Femur (tissue), 1 donor: ENCODE measurements around the gene SIPA1.

Source experiments
- DNase-seq: peaks from one replicate; pipeline ENCODE4 v3.0.0-alpha.2; 2017

Gene SIPA1

DNA sequence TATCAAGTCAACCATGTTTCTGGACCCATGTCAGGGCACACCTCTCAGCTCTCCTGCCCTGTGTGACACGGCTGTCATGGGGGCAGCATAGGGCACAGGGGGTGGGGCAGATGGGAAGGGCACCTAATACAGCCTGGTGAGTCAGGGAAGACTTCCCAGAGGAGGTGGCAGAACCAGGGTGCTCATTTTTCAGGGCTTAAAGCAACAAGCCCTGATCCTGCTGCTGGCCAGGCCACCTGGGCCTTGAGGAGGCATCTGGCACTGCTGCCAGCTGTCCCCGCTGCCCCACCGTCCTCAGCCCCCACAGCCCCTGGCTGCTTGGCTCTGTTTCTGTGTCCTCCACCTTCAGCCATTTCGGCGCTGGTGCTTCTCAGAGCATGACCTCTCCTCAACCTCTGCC is 28.2 kb upstream of the SIPA1 start:
- DNase-seq = no peak

DNA sequence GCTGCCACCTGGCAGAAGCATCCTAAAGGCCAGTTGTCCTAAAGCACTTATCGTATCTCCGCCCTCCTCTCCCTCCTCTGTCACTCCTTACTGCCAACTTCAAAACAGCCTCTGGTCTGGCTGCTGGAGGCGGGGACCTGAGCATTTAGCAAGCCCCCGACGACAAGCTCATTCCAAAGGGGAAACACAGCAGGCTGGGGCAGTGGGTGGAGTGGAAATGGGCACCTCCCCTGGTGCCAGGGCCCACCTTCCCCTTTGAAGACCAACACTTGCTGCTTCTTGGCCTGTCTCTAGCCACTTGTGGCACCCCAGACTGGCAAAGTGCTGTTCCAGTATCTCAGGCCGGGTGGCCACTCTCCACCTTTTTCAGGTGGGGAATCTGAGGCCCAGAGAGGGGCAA is 27.5 kb upstream of the SIPA1 start:
- no peak for DNase-seq

DNA sequence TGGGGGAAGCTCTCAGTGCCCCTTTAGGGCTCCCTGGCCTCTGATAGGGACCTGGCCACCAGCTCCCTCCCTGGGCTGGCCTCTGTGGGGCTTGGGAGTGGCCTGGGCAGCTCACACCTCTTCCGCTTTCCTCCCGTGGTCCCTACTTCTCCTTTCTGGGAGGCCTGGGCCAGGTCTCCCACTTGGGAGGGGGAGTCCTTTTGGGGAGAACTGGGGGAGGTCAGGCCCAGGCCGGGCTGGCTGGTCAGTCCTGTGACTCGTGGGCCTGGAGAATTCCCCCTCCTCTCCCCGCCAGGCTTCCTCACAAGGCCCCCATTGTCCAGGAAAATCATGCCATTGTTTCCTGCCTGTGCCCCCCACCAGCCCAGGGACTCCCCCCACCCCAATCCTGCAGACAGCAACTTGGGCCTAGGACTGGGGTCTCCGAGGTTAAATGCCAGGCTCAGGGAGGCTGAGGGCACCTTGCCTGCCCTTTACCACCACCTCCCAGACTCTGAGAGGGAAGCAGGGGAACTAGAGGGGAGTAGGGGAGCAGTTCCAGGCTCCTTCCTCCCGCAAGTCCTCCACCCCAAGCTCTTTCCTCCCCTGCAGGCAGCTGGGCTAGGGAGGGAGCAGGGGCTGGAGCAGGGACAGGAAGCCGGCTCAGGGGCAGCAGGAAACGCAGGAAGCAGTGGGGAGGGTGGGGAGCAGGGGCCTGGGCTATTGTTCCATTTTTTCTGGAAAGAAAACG is 26.7 kb upstream of the SIPA1 start:
- no peak for DNase-seq

DNA sequence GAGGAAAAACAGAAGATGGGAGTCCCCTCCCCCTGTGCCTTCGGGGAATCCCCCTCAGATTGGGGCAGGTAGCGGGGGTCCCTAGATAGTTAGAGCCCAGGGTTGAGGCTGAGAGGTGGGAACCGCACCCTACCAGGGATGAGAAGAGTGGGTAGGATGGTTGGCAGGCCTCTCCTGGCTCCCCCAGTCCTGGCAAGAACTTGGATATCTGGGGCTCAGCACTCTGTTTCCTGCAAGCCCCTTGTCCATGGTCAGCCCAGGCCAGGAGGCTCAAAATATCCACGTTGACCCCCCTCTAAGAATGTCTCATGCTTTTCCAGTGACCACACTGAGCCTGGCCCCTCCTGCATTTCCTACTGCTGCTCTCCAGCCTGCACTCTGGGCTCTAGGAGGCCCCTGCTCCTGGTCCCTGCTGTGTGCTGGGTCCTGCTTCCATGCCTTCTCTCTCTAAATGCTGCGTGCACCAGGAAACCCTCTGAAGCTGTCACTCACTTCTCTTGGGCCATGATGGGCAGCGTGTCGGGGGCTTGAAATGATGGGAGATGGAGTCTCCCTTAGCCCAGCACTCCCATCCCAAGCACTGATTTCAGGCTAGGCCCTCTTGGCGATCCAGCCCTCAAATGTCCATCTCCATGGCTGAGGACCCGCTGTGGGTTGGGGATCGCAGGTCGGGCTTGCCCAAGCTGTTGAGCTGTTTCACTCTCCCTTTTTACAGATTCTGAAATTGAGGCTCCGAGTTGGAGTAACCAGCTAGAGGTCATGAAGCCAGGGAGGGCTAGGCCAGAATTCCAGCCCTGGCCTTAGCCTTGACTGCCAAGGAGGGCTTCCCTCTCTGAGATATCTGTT is 25.9 kb upstream of the SIPA1 start:
- DNase-seq = no peak

DNA sequence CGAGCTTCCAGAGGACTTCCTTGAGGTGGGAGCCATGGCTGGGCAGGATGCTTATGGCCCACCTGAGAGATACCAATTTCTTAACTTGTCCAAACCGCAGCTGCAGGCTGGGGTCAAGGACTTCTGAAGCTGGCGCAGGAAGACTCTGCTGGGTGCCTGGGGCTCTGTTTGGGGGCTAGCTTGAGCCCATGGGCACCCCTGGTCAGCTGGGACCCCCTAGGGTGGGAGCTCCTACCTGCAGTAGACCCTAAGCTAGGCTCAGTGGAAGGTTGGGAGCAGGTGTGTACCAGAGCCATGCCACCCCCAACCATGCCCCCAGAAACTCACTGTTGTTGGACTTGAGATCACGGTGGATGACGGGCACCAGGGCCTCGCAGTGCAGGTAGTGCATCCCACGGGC is 25.2 kb upstream of the SIPA1 start:
- DNase-seq = no peak

DNA sequence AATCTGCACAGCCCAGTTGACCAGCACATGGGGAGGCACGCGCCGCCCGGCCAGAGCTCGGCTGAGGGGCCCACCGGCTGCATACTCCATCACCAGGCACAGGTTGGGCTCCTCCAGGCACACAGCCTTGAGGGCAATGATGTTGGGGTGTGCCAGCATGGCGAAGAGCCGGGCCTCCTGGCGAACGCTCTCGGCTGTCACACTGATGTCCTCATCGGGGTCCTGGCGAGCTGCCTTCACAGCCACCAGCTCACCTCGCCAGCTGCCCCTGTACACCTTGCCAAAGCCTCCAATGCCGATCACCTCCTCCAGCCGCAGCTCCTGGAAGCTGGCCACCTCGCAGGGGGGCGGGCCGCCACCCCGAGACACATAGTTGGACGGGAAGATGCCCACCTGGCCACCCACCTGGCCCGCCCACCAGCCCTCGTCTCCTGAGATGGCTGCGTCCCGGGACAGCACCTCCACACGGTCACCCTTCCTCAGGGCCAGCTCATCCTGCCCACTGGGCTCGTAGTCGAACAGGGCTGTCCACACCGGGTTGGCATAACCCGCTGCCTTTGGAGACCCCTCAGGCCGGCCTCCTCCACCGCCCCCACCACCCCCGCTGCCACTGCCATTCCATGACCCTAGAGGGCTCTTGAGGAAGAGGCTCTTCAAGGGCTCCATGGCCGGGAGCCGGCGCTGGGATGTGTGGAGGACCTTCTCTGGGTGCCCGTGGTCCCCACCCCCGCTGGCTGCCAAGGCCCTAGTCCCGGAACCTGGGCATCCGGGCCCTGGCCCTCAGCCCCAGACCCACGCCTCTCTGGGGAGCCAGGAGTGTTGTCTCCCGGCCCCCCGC is 24.6 kb upstream of the SIPA1 start:
- no peak for DNase-seq

DNA sequence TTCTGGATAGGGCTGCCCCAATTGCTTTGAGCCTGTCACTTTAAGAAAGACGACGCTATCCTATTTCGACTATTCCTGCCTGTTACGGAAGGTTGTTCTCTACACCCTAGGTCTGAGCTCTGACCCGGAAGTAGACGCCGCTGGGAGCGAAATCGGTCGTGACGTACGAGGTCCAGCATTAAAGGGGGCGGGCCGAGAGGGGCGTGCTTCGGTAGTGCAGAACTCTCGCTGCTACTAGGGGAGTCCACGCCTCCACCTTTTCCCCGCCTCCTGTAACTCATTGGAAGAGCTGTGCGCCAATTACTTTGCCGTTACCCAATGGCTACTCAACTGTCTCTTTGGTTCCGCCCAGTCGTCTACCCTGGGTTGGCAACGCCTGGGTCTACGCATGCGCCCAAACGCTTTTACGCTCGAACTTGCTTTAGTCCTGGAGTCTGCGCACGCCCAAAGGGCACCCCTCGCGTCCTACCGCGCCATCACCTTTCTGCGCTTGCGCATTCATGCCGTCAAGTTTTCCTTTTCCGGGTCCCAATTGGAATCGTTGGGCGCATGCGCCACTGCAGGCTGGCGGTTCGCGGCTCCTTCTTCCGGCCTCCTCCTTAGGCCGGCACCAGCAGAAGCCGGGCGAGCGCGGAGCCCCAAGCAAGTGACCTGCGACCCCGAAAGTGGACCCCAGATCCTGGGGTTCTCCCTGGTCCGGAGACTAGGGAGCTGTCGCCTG is 22.5 kb upstream of the SIPA1 start, which contains the start of gene PCNX3:
Gene PCNX3, plus strand, starts transcription at position 548 of the 721 bp plus-strand sequence. CDS start 536 bp downstream, outside the sequence.
- DNase-seq = peak; percentile 100

DNA sequence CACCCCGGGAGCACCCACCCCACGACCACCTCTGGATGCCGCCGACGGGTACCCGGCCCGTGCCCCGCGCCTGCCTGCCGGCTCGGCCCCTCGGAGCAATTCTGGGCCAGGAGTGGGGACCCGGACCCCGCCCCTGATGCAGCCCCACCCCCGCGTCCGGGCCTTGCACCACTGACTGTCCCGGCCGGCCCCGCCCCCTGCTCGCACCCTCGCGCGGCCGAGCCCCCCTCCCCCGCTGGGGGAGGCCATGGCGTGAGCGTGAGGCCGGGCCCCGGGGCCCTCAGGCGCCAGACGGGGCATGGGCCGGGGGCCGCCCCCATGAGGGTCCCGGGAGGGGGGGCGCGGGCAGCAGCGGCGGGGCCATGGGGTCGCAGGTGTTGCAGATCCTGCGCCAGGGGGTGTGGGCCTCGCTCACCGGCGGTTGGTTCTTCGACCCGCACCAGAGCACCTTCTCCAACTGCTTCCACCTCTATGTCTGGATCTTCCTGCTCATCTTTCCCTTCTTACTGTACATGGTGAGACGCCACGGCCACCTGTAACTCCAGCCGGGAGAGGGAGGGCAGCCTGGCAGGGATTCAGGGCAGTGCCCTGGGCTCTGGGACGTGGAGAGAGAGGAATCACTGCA is 21.8 kb upstream of the SIPA1 start:
- no peak for DNase-seq

DNA sequence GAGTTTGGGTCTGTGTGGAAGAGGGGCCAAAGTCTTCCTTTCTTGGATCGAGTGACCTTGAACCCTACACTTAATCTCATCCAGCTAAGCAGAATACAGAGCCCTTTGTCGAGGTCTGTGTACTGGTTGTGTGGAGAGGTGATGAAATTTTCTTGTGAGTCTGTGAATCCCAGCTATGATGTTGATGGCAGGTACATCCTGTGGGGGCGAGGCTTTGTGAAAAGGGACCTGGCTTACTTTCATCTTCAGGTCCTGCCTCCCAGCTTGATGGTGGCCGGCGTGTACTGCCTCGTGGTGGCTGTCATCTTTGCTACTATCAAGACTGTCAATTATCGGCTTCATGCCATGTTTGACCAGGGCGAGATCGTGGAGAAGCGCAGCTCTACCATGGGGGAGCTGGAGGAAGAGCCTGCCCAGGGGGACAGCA is 21.3 kb upstream of the SIPA1 start:
- DNase-seq = no peak

DNA sequence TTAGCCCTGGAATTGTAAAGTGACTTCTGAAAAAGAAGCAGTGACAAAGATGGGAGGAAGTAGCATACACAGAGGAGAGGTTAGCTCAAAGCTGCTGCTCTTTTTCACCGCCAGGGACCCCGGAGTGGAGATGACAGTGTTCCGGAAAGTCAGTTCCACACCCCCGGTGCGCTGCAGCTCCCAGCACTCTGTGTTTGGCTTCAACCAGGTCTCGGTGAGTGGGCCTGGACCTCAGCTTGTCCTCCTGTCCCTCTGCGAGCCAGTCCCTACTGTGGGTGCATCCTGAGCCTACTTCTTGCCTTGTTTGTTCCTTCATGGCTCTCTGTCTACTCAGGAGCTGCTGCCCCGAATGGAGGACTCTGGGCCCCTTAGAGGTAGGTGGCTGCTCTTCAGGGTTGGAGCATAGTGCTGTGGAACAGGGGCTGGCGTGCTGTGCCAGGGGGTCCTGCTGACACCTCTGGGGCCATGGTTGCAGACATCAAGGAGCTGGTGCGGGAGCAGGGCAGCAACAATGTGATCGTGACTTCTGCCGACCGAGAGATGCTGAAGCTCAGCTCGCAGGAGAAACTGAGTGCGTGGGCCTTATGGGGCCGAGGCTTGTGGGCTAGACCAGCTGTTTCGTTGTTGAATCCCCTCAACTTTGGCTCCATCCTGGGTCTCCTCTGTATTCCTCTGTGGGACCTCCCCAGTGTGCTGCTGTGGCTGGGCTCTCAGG is 20.6 kb upstream of the SIPA1 start:
- no peak for DNase-seq

DNA sequence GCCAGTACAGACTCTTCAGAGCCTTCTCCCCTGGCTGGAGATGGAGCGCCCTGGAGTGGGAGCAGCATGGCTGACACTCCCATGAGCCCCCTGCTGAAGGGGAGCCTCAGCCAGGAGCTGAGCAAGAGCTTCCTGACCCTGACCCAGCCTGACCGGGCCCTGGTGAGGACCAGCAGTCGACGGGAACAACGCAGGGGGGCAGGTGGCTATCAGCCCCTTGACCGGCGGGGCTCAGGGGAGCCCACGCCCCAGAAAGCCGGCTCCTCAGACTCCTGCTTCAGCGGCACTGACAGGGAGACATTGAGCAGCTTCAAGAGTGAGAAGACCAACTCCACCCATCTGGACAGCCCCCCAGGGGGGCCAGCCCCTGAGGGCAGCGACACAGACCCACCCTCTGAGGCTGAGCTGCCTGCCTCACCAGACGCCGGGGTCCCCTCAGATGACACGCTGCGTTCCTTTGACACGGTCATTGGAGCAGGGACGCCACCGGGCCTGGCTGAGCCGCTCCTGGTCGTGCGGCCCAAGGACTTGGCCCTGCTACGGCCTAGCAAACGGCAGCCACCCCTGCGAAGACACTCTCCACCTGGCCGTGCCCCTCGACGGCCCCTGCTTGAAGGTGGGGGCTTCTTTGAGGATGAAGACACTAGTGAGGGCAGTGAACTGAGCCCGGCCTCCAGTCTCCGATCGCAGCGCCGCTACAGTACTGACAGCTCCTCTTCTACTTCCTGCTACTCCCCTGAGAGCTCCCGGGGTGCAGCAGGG is 19.7 kb upstream of the SIPA1 start:
- DNase-seq = no peak

DNA sequence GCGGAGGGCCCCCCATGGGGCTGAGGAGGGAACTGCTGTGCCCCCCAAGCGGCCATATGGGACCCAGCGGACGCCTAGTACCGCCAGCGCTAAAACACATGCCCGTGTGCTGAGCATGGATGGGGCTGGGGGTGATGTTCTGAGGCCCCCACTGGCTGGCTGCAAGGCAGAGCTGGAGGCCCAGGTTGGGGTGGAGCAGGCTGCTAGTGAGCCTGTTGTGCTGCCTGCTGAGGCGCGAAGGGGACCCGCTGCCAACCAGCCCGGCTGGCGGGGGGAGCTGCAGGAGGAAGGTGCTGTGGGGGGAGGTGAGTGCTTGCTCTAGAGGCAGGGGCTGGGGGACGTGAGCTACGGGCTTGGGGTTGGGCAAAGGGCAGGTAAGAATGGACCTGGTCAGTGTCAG is 19.1 kb upstream of the SIPA1 start:
- DNase-seq = no peak

DNA sequence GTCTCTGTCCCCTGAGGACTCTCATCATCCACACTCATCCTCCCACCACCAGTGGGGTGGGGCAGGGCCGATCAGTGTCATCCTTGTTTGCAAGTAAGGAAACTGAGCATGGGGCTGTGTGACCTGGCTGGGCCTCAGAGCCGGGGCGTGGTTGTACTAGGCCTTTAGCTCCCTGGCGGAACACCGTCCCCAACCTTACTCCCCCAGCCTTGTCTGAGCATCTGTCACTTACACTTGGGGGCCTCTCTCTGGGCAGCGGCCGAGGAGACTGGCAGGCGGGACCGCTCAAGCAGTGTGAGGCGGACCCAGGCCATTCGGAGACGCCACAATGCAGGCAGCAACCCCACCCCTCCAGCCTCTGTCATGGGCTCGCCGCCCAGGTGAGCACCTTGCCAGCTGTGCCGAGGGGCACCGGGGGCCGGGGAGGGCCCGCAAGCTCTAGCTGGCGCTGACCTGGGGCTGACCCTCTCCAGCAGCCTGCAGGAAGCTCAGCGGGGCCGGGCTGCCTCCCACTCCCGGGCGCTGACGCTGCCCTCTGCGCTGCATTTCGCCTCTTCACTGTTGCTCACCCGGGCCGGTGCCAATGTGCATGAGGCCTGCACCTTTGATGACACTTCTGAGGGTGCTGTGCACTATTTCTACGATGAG is 18.5 kb upstream of the SIPA1 start:
- DNase-seq = no peak

DNA sequence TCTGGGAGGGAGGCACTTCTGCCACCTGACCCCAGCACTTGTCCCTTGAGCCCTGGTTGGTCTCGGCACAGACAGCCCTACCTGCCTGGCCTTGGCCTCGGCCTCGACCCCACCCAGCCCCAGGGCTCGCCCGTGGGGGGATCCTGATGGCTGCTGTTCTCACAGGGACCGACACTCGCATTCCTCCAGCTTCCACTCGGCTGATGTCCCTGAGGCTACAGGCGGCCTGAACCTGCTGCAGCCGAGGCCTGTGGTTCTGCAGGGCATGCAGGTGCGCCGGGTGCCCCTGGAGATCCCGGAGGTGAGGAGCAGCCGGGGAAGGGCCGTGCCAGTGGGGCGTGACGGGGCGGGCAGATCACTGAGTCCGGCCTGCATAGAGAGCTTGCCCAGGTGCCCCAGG is 17.2 kb upstream of the SIPA1 start:
- no peak for DNase-seq

DNA sequence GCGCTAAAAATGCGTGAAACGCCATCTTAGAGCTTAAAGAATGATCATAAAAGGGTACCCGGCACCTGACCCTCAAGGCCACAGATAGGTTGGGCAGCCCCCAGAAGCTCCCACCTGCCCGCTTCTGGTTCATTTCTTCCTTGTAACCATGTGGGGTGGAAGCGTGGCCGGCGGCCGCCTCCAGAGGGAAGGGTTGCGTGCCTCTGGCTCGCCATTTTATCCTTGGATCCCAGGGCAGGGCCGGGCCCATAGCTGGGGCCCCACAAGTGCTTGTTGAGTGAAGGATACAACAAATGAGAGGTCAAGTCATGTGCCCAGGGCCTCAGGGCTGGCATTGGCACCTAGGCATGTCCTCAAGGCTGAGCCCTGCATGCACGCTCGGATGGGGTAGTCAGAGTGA is 16.4 kb upstream of the SIPA1 start:
- DNase-seq = no peak

DNA sequence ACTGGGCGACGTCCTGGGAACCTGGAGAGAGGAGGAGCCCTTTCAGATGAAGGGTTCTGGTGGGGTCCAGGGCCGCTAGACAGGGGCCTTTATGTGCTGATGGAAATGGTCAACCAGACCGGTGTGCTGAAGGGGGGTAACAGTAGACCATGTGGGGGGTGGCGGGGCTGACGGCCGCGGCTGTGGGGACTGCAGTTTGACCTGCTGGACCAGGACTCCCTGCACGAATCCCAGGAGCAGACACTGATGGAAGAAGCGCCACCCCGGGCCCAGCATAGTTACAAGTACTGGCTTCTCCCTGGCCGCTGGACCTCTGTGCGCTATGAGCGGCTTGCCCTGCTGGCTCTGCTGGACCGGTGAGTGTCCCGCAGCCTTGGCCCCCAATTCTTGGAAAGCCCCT is 15.9 kb upstream of the SIPA1 start:
- no peak for DNase-seq

DNA sequence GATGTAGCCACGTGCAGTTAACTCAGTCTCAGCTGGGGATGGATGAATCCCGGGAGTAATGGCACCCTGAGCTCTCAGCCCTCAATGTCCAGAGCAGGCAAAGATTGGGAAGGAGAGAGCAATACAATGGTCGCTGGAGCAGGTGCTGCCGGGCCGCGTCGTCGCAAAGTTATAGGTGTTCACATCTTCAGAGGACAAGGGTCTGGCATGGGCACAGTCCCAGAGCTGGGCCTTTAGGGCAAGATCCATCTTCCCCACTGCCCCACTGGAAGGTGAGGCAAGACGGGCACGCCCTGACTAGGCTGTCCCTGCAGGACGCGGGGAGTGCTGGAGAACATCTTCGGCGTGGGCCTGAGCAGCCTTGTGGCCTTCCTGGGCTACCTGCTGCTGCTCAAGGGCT is 14.7 kb upstream of the SIPA1 start:
- DNase-seq = no peak

DNA sequence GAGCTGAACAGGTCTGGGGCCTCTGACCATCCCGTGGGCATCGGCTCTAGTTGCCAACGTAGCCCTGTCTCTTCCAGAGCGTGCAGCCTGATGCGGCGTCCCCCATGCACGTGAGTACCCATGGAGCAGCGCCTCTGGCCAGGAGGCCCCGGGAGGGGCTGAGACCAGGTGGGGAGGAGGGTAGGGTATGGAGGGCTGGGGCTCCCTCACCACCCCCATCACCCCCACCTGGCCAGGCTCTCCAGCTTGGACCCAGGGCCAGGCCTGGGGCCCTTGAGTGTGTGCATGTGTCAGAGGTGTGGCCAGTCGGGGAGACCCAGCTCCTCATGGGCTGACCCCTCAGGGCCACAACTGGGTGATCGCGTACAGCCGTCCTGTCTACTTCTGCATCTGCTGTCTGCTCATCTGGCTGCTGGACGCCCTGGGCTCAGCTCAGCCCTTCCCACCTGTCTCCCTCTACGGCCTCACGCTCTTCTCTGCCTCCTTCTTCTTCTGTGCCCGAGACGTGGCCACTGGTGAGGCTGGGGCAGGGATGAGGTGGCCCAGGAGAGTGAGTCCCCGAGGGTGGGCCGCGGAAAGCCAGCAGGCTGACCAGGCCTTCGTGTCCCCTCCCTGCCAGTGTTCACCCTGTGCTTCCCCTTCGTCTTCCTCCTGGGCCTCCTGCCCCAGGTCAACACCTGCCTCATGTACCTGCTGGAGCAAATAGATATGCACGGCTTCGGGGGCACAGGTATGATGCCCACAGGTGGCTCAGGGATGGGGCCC is 13.9 kb upstream of the SIPA1 start:
- DNase-seq = no peak

DNA sequence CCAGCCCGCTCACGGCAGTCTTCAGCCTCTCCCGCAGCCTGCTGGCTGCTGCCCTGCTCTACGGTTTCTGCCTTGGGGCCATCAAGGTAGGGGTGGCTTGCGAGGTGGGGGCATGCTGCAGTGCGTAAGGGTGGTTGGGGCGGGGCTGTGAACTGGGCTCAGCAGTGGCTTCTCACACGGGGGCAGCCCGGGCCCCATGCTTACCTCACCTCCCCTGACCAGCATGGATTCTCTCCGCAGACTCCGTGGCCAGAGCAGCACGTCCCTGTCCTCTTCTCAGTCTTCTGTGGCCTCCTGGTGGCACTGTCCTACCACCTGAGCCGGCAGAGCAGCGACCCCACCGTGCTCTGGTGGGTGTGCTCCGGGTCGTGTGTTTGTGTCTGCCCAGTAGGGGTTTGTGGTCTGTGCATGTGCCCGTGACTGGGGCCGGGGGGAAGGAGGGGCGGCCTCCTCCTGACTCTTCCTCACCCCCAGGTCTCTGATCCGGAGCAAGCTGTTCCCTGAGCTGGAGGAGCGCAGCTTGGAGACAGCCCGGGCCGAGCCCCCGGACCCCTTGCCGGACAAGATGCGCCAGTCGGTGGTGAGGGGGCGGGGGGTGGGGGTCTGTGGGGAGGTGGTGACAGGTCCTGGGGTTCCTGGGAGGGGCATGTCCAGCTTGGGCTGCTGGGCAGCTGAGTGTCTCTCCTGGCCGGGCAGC is 12.8 kb upstream of the SIPA1 start:
- DNase-seq = no peak
